ENCODE data around the gene ADGRG1. TPM values are rescaled to one million over a fixed set of nuclear protein-coding genes. Genes with fewer than 3 reads are reported as not detected.

Gene ADGRG1
- total and polyA plus RNA-seq, 2 experiments from 2014 or later: 45.9 to 58.0 TPM

GRCh38 chr16:57685633-57686032 lies 57.2 kb downstream of the ADGRG1 start:
- Histone ChIP-seq H3K27me3 (no peaks in the 10 kb centered on the region), H3K9me2 (replicated peaks; ENCODE audit: insufficient read depth) (no peaks in the 10 kb centered on the region), H3K4me1 (ENCODE audit: insufficient read depth) (peaks cover 9% of the 10 kb centered on the region), H3K9me3 (ENCODE audit: low read depth) (no peaks in the 10 kb centered on the region), H2AFZ (no peak overlapping the region), H3K36me3 (replicated peaks; ENCODE audit: insufficient read depth, low read depth) (no peaks in the 10 kb centered on the region), H3K4me2 (no peak overlapping the region), H3K4me3 (no peak overlapping the region), H4K20me1 (ENCODE audit: insufficient read depth, poor library complexity, severe bottlenecking) (no peaks in the 10 kb centered on the region), H3K79me2 (no peaks in the 10 kb centered on the region), H3K27ac (no peak overlapping the region)
- 87% methylated on average over 11 of the region's 11 CpGs for WGBS (ENCODE audit: low lambda C conversion rate, missing lambda C conversion rate)
- TF ChIP-seq EZH2 (IDR thresholded peaks at IDR 0.05; ENCODE audit: borderline replicate concordance): no peak
- no peak for TF ChIP-seq EZH2phosphoT487 (IDR thresholded peaks at IDR 0.05; ENCODE audit: low read depth, severe bottlenecking, unreplicated experiment)
- TF ChIP-seq CTCF (IDR thresholded peaks at IDR 0.05; ENCODE audit: poor library complexity): no peak
- no peak for DNase-seq (ENCODE audit: low spot score)

DNA sequence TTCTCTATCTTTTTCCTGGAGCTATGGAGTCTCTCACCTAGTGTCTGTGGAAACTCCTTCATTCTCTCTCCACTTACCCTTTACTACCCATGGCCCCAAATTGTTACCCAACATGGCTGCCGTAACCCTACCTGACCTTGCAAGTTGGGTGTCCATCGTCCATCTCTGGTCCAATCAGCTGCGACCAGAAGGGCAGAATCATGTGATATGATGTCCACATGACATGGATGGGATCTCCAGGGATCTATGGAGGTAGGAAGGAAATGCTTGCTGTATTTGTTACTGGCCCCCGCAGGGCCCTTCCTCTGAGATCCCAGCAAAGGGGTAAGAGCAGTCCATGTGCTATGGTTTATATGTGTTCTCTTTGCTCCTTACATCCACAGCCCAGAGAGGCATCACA lies 58.1 kb downstream of the ADGRG1 start:
- no peaks in the 10 kb centered on the region for H3K9me2 ChIP-seq (replicated peaks; ENCODE audit: insufficient read depth)
- peaks cover 9% of the 10 kb centered on the region for H3K4me1 ChIP-seq (ENCODE audit: insufficient read depth)
- H2AFZ ChIP-seq: no peak overlapping the region
- 64% methylated on average over 4 of the region's 4 CpGs for WGBS (ENCODE audit: low lambda C conversion rate, missing lambda C conversion rate)
- no peaks in the 10 kb centered on the region for H3K27me3 ChIP-seq
- H4K20me1 ChIP-seq (ENCODE audit: insufficient read depth, poor library complexity, severe bottlenecking): no peaks in the 10 kb centered on the region
- no peak for DNase-seq (ENCODE audit: low spot score)
- H3K4me3 ChIP-seq: no peak overlapping the region
- H3K4me2 ChIP-seq: no peak overlapping the region
- no peaks in the 10 kb centered on the region for H3K36me3 ChIP-seq (replicated peaks; ENCODE audit: insufficient read depth, low read depth)
- TF ChIP-seq CTCF (IDR thresholded peaks at IDR 0.05; ENCODE audit: poor library complexity): no peak
- no peak for TF ChIP-seq EZH2 (IDR thresholded peaks at IDR 0.05; ENCODE audit: borderline replicate concordance)
- no peak for TF ChIP-seq EZH2phosphoT487 (IDR thresholded peaks at IDR 0.05; ENCODE audit: low read depth, severe bottlenecking, unreplicated experiment)
- H3K27ac ChIP-seq: no peak overlapping the region
- no peaks in the 10 kb centered on the region for H3K9me3 ChIP-seq (ENCODE audit: low read depth)
- no peaks in the 10 kb centered on the region for H3K79me2 ChIP-seq

DNA sequence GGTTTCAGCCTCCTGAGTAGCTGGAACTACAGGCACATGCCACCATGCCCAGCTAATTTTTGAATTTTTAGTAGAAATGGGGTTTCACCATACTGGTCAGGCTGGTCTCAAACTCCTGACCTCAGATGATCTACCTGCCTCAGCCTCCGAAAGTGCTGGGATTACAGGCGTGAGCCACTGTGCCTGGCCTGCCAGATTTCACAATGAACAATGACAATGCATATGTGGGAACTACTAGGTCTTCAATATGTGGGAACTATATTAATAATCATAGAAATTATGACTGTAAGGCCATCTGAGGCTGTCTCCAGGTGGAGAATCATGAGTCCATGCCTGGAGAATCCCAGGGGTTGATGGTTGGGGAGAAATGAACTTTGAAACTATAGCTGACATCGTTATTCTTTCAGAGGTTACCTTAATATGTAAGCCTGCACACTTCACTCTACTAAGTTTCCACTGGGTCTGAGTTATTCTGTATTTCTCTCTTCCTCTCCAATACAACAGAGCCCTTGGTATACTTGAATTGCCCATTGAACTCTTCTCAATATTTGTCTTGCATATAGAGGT lies 59.0 kb downstream of the ADGRG1 start:
- Histone ChIP-seq H3K9me3 (ENCODE audit: low read depth) (no peaks in the 10 kb centered on the region), H3K4me2 (no peak overlapping the region), H3K4me3 (no peak overlapping the region), H3K36me3 (replicated peaks; ENCODE audit: insufficient read depth, low read depth) (no peaks in the 10 kb centered on the region), H4K20me1 (ENCODE audit: insufficient read depth, poor library complexity, severe bottlenecking) (no peaks in the 10 kb centered on the region), H3K4me1 (ENCODE audit: insufficient read depth) (peaks cover 9% of the 10 kb centered on the region), H3K79me2 (no peaks in the 10 kb centered on the region), H3K27me3 (no peaks in the 10 kb centered on the region), H2AFZ (no peak overlapping the region), H3K9me2 (replicated peaks; ENCODE audit: insufficient read depth) (no peaks in the 10 kb centered on the region), H3K27ac (no peak overlapping the region)
- 85% methylated on average over 3 of the region's 3 CpGs for WGBS (ENCODE audit: low lambda C conversion rate, missing lambda C conversion rate)
- DNase-seq (ENCODE audit: low spot score): no peak
- TF ChIP-seq EZH2phosphoT487 (IDR thresholded peaks at IDR 0.05; ENCODE audit: low read depth, severe bottlenecking, unreplicated experiment): no peak
- no peak for TF ChIP-seq CTCF (IDR thresholded peaks at IDR 0.05; ENCODE audit: poor library complexity)
- TF ChIP-seq EZH2 (IDR thresholded peaks at IDR 0.05; ENCODE audit: borderline replicate concordance): no peak
